ENCODE results near the gene FAM169A. TPM values are rescaled to one million over a fixed set of nuclear protein-coding genes. Genes with fewer than 3 reads are reported as not detected.

Gene FAM169A
- total RNA-seq, 1 donor from 2014 or later: 6.5 TPM

- intact Hi-C loops (cut with DNase I): no loop called here
- no peak for DNase-seq (ENCODE audit: low spot score)
Measured at GRCh38 chr5:74738406-74738805, 127.8 kb downstream of the FAM169A start.

- DNase-seq (ENCODE audit: low spot score): no peak
- intact Hi-C loops (cut with DNase I): no loop called here
Measured at GRCh38 chr5:74736759-74737158, 129.4 kb downstream of the FAM169A start.

Other genes with a start within 250 kb of the FAM169A start
- 6.6 TPM for gene ENC1, start 225.7 kb downstream of the FAM169A start, total RNA-seq
- 90.6 TPM for gene HEXB, start 181.2 kb downstream of the FAM169A start, total RNA-seq
- 45.2 TPM for gene GFM2, start 99.3 kb downstream of the FAM169A start, total RNA-seq
- 34.2 TPM for gene NSA2, start 99.1 kb downstream of the FAM169A start, total RNA-seq
- 0.62 TPM for gene GCNT4, start 186.2 kb upstream of the FAM169A start, total RNA-seq